NCI-H1694 treated with DMSO at 0.1 percent for 48 hours (cell line): Measurements from ENCODE around the gene ZPR1.

Source experiments
- DNase-seq: peaks from one replicate; lab custom pipeline; 2025; lab: John Stamatoyannopoulos, UW

ZPR1 gene

GRCh38 chr11:116750070-116750718 is 37.6 kb downstream of the ZPR1 start:
- no peak for DNase-seq

DNA sequence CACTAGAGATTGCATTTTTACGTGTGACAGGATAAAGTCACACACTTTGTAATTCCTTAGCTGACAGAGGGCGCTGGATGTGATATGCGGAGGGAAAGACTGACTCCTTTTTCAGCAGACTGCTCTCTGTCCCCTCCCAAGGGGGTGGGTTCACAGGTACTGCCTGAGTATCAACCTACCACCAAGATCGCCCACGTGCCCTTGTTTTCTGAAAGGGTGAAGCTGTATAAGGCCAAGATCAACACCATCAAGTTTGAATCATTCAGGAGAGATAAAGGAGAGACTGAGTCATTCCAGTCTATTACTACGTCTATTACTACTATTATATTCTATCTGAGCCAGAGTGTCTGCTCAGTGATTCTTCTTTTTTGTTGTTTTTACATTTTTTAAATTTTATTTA is 45.7 kb downstream of the ZPR1 start:
- no peak for DNase-seq

DNA sequence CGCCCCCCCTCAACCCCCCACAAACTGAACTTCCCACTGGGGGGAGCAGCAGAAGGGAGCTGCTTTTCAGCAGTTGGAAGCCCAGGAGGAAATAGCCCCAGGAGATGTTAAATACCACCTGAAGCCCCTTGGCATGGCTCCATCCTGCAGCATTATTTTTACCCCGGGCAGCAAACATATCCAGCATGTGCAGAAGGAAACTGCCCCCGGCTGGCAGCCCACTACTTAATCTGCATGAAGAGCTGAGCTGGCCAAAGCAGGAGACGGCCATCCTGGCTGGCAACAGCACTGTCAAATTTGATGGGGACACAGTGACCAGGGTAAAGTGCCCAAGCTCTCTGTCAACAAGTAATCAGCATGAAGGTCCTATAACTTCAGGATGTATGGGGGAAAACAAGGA is 47.1 kb downstream of the ZPR1 start:
- no peak for DNase-seq

- DNase-seq = no peak
Measured at GRCh38 chr11:116738975-116739374, 48.8 kb downstream of the ZPR1 start.

DNA sequence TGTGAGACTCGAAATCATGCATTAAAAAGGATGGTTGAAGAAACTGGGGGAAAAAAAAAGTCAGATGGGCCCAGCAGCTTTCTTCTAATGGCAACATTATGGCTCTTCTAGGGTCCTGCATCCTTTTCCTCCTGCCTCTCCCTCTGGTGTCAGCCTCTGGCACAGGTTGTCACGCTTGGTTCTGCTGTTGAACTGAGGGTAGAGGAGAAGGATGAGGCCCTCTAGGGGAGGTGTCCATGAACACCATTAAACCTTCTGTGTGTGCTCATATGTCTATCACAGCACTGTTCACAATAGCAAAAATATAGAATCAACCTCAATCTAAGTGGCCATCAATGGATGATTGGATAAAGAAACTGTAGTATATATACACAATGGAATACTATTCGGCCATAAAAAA is 51.1 kb downstream of the ZPR1 start:
- no peak for DNase-seq

- no peak for DNase-seq
Measured at GRCh38 chr11:116733969-116734508, 53.8 kb downstream of the ZPR1 start.

DNA sequence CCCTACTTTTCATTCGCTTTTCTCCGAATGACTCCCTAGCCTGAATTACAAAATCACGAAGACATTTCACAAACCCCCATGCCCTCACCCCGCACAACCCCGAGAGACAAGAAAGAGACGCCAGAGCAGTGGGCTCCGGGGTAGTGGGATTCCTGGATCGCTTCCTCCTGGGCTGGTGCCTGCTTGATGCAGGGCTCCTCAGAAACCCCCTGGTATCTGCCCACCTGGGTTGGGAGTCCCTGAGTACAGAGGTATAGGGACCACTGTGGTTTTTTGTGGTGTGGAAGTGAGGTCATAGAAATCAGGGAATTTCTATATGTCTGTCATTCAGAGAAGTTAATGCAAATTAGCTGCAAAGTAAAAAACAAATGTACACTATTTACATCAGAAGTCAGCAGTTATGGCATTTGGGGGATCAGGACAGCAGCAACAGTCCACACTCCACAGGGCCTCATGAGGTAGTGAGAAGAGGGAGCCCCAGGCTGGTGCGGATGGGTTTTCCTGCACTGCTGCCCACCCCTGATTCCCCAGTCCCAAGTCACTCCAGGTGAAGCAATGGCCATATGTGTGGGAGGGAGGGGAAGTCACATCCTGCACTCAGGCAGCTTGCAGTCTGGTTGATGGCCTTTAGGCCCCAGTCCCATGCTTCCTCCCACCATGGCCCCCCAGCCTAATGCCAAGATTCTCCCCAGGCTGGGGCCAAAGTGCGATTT is 54.6 kb downstream of the ZPR1 start:
- DNase-seq = no peak

DNA sequence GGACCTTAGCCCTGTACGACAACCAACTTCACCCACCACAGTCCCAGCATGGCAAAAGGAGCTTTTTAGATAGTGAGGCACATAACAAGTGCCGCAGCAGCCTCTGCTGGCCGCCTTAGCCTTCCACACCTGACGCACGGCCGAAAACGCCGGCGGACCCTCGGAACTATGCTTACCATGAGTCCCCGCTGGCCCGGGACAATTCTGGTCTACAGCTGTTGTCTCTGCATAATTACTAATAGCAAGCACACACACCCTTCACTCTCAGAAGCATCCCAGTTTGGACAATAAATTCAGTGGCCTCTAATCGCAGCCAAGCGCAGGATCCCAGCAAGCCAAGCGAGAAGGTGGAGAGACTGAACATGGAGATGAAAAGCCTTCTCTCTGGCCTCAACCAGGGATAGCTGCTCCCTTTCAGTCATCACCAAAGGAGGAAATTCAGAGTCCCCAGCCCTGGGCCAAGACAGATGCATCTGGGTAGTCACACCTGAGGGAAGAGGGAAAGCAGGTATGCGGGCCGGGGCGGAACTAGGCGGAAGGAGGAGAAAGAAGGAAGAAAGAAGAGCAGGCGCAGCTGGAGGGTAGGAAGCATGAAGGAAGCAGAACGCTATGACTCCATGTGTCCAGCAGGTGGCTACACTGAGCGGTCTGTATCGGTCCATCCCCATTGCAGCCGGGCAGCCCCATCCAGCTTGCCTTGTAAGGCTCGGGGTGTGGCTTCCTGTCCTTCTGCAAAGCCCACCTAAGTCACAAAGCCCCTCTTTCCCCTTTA is 55.4 kb downstream of the ZPR1 start:
- DNase-seq = no peak

DNA sequence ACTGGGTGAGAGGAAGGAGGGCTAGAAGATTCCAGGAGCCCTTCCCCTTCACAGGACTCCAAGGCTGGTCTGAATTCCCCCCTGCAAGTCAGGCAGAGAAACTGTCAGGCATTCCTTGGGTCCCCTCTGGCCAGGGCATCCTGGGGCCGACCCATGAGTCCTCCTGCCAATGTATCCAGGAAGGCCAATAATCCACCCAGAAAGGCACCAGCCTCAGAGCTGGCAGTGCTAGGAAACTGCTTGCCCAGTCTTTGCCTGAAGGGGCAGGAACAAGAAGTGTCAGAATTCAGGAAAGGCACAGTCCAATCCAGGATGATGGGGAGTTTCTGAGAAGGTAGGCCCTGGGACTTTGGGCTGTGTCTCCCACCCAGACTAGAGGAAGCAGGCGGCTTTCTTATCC is 56.0 kb downstream of the ZPR1 start:
- DNase-seq = no peak

DNA sequence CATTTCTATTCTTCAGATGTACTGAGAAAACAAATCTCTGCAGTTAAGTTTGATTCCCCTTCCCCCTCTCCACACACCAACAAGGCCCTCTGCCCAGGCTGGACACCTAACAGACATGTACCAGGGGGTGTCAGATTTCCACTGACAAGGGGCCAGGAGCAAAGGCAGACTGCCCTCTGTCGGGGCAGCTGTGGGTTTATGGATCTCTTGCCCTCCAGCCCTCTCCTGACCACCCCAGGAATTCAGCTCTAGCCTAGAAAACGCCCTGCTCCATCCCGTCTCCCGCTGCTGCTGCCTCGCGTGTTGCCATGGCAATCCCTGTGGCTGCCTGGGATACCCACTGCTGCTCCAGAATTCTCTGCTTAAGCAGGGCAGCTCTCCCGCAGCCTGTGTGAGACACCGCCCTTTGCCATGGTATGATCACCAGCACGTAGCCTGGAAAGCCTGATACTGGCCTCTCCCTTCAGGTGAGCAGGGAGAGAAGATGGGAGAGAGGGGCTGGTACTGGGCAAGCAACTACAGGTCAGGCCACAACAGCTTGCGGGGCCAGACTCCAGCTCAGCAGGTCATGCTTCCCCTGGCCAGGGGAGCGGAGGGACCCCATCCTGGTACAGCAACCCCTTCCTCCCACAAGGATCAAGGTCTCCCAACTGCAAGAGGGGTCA is 56.6 kb downstream of the ZPR1 start:
- DNase-seq = no peak

DNA sequence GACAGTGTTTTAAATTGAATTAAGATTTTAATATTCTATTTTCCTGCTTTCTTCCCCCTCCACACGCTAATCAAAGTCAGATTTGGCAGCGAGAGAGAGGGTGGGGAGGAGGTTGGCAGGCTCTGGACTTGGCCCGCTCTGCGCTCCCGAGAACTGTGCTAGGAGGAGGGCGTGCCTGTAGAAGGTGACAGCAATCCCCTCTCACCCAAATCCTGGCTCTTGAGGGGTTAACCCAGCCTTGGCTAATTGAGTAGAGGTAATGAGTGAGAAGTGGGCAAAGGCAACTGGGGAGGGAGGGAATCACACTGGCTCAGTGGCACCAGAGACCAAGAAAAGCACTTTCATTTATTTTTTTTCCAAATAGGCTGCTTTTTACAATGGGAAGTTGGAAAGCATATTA is 57.2 kb downstream of the ZPR1 start:
- DNase-seq = no peak

DNA sequence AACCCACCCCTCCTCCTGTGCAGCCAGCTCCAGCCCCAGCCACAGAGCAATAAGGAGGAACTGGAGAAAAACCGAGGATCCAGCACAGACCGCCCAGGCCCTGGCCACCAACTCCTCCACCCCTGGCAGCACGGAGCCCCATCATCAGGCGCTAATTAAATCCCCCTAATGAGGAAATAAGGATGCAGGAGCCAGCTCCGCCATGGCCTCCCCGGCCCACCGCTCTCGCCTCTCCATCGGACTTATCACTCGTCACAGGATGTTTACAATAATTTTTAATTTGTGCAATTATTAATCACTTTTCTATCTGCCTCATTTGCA is 57.6 kb downstream of the ZPR1 start:
- no peak for DNase-seq

- no peak for DNase-seq
Measured at GRCh38 chr11:116729501-116730240, 58.2 kb downstream of the ZPR1 start.

- DNase-seq = no peak
Measured at GRCh38 chr11:116727990-116728389, 59.8 kb downstream of the ZPR1 start.

DNA sequence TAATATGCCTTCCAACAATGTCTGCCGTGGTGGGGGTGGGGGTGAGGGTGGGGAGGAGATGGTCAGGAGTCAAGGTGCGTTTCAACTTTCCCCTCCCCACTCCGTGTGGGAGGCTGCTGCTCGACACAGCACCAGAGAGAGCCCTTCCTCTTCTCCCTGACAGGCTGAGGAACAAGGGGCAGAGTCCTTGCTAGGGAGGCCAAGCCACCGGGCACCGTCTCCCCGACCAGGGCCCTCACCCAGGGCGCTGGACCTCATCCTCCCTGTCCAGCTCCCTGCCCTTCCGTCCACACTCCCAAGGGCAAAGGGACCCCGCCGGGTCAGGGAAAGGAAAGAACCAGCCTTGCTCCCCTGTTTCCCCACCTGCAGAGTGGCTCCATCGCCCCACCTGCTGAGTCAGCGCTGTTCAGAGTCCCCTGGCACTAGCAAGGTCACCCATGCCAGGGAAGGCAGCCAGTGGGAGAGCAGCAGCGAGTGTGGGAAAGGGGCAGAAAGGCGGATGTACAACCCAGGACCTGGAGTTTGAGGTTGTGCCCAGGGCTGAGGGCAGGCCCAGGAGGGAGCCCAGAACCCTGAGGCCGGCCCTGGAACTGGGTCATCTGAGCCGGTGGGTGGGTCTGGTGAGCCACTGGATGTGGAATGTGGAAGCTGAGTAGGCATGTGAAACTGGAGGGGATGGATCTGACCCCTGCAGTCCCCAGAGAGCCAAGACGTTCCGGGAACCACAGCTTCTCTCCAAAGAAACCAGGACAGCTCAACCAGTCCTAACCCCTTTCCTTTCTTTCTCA is 62.2 kb downstream of the ZPR1 start:
- DNase-seq = no peak

DNA sequence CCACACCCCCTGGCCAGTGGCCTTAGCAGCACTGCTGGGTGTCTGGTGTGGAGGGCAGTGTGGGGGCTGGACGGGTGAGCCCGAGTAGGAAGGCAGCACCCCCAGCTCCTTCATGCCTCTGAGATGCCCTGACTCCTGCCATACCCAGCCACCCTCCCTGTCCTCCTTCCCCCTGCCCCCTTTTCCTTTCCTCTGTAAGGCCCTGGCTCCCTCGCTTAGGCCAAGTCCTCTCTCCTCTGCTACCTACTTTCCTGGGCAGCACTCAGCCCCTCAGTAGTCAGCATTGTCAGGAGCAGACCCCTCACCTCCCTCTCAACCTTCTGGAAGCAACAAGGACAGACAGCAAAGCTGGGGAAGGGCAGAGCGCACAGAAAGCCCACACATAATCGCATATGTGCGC is 63.0 kb downstream of the ZPR1 start:
- no peak for DNase-seq
